ENCODE data around the gene USP7. TPM values are rescaled to one million over a fixed set of nuclear protein-coding genes. Genes with fewer than 3 reads are reported as not detected.
A peak's percentile ranks its signal among the peaks of the same experiment; 100 is the strongest.
"Not testable (repeated sequence)": the region's sequence is repeated elsewhere in the genome, so short reads cannot be mapped to it uniquely, and the experiment has no call there.

Gene USP7
- total RNA-seq, 4 donors from 2014 or later: 58.8 to 94.3 (median 82.4) TPM

- WGBS, 2 donors (ENCODE audit: low coverage in 1 of 2): 59 to 78% methylated on average over 1 to 7 of the region's 11 CpGs
- Histone ChIP-seq H3K4me1 (peaks cover 0 to 8% (median 0%) of the 10 kb centered on the region in 3 donors), H3K36me3 (no peaks in the 10 kb centered on the region), H3K4me3 (no peak overlapping the region), H3K27me3 (no peaks in the 10 kb centered on the region), H3K27ac (no peak overlapping the region), H3K9me3 (no peaks in the 10 kb centered on the region)
- no peak for ATAC-seq
- no peak for TF ChIP-seq POLR2AphosphoS5 (IDR thresholded peaks at IDR 0.05)
- no peak for TF ChIP-seq EP300 (IDR thresholded peaks at IDR 0.05)
- TF ChIP-seq POLR2A (IDR thresholded peaks at IDR 0.05): no peak
- no peak for TF ChIP-seq CTCF (IDR thresholded peaks at IDR 0.05)
Observed at GRCh38 chr16:8975039-8975438, 11.3 kb upstream of the USP7 start.

DNA sequence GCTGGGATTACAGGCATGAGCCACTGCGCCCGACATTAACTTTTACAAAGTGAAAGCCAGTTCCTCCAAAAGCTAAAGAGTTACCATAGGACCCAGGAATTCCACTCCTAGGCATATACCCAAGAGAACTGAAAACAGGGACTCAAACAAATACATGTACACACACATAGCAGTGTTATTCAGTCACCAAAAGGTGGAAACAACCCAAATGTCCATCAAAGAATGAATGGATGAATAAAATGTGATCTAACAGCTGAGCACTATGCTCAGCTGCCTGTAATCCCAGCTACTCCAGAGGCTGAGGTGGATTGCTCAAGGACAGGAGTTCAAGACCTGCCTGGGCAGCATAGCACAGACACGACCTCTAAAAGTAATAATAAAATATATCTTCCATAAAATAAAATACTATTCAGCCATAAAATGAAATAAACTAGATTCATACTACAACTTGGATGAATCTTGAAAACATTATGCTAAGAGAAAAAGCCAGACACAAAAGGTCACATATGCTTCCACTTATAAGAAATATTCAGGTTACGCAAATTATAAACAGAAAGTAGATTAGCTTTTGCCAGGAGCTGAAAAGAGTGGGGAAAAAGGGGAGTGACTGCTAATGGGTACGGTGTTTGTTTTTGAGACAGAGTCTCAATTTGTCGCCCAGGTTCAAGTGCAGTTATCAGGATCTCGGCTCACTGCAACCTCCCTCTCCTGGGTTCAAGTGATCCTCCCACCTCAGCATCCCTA lies 9.3 kb upstream of the USP7 start:
- Histone ChIP-seq H3K9me3 (no peaks in the 10 kb centered on the region), H3K36me3 (no peaks in the 10 kb centered on the region), H3K4me1 (peaks cover 0 to 8% (median 0%) of the 10 kb centered on the region in 3 donors), H3K4me3 (no peak overlapping the region), H3K27me3 (no peaks in the 10 kb centered on the region), H3K27ac (no peak overlapping the region)
- peak; percentile 44 for TF ChIP-seq POLR2AphosphoS5 (IDR thresholded peaks at IDR 0.05)
- no peak for TF ChIP-seq CTCF (IDR thresholded peaks at IDR 0.05)
- ATAC-seq: peak; percentile 48
- 36 to 40% methylated on average over 4 to 7 of the region's 7 CpGs for WGBS, 2 donors (ENCODE audit: low coverage in 1 of 2)

DNA sequence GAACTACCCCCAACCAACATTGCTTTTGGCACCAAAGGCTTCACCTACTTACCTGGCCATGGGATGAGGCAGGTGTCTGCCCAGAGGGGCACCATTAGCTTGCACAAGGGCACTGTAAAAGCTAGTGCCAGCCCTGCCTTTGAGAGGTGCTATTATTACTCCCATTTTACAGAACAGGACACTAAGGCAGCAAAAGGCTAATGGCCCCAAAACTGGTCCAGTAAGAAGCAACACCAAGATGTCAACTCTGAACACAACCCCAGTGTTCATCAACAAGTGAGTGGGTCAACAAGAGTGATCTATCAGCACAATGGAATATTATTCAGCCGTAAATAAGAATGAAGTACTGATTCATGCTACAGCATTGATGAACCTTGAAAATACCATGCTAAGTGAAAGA lies 7.7 kb upstream of the USP7 start:
- Histone ChIP-seq H3K36me3 (no peaks in the 10 kb centered on the region), H3K27me3 (no peaks in the 10 kb centered on the region), H3K4me3 (no peak overlapping the region), H3K9me3 (no peaks in the 10 kb centered on the region), H3K4me1 (peaks cover 0 to 8% (median 0%) of the 10 kb centered on the region in 3 donors), H3K27ac (no peak overlapping the region)
- no peak for TF ChIP-seq POLR2A (IDR thresholded peaks at IDR 0.05)
- no peak for TF ChIP-seq CTCF (IDR thresholded peaks at IDR 0.05)
- TF ChIP-seq POLR2AphosphoS5 (IDR thresholded peaks at IDR 0.05): no peak
- no peak for TF ChIP-seq EP300 (IDR thresholded peaks at IDR 0.05)
- ATAC-seq: no peak
- 100% methylated on average over 1 of the region's 1 CpG for WGBS, 2 donors (ENCODE audit: low coverage in 1 of 2)

GRCh38 chr16:8969202-8969897 lies 5.6 kb upstream of the USP7 start:
- not testable (repeated sequence) for H3K27ac ChIP-seq, H3K27me3 ChIP-seq, H3K36me3 ChIP-seq, ATAC-seq, H3K4me3 ChIP-seq, H3K9me3 ChIP-seq
- 76 to 84% methylated on average over 7 of the region's 10 CpGs for WGBS, 2 donors (ENCODE audit: low coverage in 1 of 2)
- peaks cover 0 to 13% (median 0%) of the 10 kb centered on the region in 3 donors for H3K4me1 ChIP-seq

DNA sequence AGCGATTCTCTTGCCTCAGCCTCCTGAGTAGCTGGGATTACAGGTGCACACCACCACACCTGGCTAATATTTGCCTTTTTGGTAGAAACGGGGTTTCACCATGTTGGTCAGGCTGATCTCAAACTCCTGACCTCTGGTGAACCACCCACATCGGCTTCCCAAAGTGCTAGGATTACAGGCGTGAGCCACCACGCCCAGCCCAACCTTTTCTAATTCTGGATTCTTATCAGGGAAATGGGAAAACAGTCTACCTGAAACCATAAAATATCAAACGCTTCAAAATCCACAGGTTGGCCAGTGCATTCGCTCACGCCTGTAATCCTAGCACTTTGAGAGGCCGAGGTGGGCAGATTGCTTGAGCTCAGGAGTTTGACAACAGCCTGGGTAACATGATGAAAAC lies 4.3 kb upstream of the USP7 start:
- not testable (repeated sequence) for H3K27me3 ChIP-seq, H3K36me3 ChIP-seq, H3K4me3 ChIP-seq, ATAC-seq, H3K9me3 ChIP-seq, H3K27ac ChIP-seq
- 91 to 93% methylated on average over 3 to 8 of the region's 9 CpGs for WGBS, 2 donors (ENCODE audit: low coverage in 1 of 2)
- peaks cover 0 to 12% (median 0%) of the 10 kb centered on the region in 3 donors for H3K4me1 ChIP-seq

All from gastroesophageal sphincter (tissue), 4 donors.